K562 (cell line): ENCODE data around the gene UAP1.

ENCODE experiments used
- EP300 ChIP-seq: IDR thresholded peaks from 2 replicates; pipeline ENCODE4 v1.6.1; 2012; ENCODE audit warnings: low read length, improper control_type of control experiment
- ESRRA ChIP-seq: fragments of 450-650 bp; IDR thresholded peaks from 2 replicates; pipeline ENCODE4 v1.6.1; 2014; ENCODE audit warnings: low read depth, mild to moderate bottlenecking, moderate library complexity, borderline replicate concordance
- FOXK2 ChIP-seq, 2 experiments: fragments of 450-650 bp; IDR thresholded peaks in 1 of 2; conservative IDR thresholded peaks in 1 of 2; 2 replicates each; pipeline ENCODE4 v1.6.1; 2016; ENCODE audit warnings: low read depth in 2 of 2, mild to moderate bottlenecking in 1 of 2
- FOXP1 ChIP-seq: sonication (generic); formaldehyde crosslinking; IDR thresholded peaks from 2 replicates; pipeline ENCODE4 v1.8.0; 2022; ENCODE audit warnings: mild to moderate bottlenecking, missing genetic modification reagents
- JUND ChIP-seq, 2 experiments: IDR thresholded peaks; 2 replicates in 1 of 2; 3 replicates in 1 of 2; pipeline ENCODE4 v1.6.1; 2011; ENCODE audit warnings: borderline replicate concordance in 2 of 2, low read depth in 2 of 2, low read length in 2 of 2, improper control_type of control experiment in 1 of 2, missing biosample characterization in 1 of 2, missing genetic modification characterization in 1 of 2, missing genetic modification reagents in 1 of 2
- NFYB ChIP-seq: IDR thresholded peaks from 2 replicates; pipeline ENCODE4 v1.6.1; 2011; ENCODE audit warnings: mild to moderate bottlenecking, moderate library complexity; ENCODE audit not compliant: insufficient read length; ENCODE audit errors: extremely low read depth
- SRSF3 ChIP-seq: fragments of 200-400 bp; formaldehyde crosslinking; IDR thresholded peaks from 2 replicates; pipeline ENCODE4 v1.6.1; 2016; ENCODE audit warnings: mild to moderate bottlenecking, low read length, moderate library complexity; ENCODE audit not compliant: insufficient read depth
- TBL1XR1 ChIP-seq, 2 experiments: IDR thresholded peaks; 2 replicates each; pipeline ENCODE4 v1.6.1; 2012; ENCODE audit warnings: improper control_type of control experiment in 2 of 2, low read length in 2 of 2, mild to moderate bottlenecking in 1 of 2
- ZNF282 ChIP-seq: sonication (generic); formaldehyde crosslinking; IDR thresholded peaks from 2 replicates; pipeline ENCODE4 v1.8.1; 2023; ENCODE audit warnings: missing genetic modification reagents
- TF ChIP-seq, protein P1 (sequence below), 3 experiments: IDR thresholded peaks in 2 of 3; conservative IDR thresholded peaks in 1 of 3; 2 replicates each; pipeline ENCODE4 v1.5.1; 2011 to 2012; ENCODE audit warnings: low read length in 3 of 3, mild to moderate bottlenecking in 3 of 3, control low read depth in 2 of 3, improper control_type of control experiment in 1 of 3, inconsistent platforms in 1 of 3, low read depth in 1 of 3, mixed read lengths in 1 of 3, moderate library complexity in 1 of 3; ENCODE audit not compliant: insufficient read depth in 2 of 3
- TF ChIP-seq, protein P2 (sequence below): sonication (generic); formaldehyde crosslinking; IDR thresholded peaks from 2 replicates; pipeline ENCODE4 v1.5.0; 2020; ENCODE audit warnings: missing genetic modification reagents

DNA sequence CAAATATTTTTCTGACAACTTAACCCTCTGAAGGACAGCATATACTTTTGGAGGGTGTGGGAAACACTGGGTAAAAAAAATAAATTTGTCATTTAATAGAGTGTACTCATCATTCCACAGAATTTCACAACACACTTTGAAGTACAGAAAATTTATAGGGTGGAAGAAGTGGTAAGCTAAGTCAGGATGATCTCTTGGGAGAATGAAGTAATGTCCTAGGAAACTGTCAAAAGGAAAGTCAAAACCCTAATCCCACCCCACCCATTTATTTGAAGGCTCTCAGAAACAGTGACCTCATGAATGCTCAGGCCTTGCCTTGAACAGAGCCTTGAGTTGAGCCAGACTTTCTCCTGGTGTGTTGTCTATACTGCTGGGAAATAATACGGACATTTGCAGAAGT is 7.3 kb upstream of the UAP1 start:
- no peak for TF ChIP-seq TBL1XR1 (IDR thresholded peaks at IDR 0.05; ENCODE audit: low read length in 2 of 2)
- TF ChIP-seq, protein P1, sequence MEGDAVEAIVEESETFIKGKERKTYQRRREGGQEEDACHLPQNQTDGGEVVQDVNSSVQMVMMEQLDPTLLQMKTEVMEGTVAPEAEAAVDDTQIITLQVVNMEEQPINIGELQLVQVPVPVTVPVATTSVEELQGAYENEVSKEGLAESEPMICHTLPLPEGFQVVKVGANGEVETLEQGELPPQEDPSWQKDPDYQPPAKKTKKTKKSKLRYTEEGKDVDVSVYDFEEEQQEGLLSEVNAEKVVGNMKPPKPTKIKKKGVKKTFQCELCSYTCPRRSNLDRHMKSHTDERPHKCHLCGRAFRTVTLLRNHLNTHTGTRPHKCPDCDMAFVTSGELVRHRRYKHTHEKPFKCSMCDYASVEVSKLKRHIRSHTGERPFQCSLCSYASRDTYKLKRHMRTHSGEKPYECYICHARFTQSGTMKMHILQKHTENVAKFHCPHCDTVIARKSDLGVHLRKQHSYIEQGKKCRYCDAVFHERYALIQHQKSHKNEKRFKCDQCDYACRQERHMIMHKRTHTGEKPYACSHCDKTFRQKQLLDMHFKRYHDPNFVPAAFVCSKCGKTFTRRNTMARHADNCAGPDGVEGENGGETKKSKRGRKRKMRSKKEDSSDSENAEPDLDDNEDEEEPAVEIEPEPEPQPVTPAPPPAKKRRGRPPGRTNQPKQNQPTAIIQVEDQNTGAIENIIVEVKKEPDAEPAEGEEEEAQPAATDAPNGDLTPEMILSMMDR (IDR thresholded peaks at IDR 0.05 in 2 of 3, conservative IDR thresholded peaks at IDR 0.05 in 1 of 3; ENCODE audit: insufficient read depth in 2 of 3, low read depth in 1 of 3, low read length in 3 of 3): no peak
- TF ChIP-seq, protein P2, sequence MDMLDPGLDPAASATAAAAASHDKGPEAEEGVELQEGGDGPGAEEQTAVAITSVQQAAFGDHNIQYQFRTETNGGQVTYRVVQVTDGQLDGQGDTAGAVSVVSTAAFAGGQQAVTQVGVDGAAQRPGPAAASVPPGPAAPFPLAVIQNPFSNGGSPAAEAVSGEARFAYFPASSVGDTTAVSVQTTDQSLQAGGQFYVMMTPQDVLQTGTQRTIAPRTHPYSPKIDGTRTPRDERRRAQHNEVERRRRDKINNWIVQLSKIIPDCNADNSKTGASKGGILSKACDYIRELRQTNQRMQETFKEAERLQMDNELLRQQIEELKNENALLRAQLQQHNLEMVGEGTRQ (CRISPR knock-in tag): no peak
- TF ChIP-seq FOXK2 (conservative IDR thresholded peaks at IDR 0.05 in 1 of 2, IDR thresholded peaks at IDR 0.05 in 1 of 2; ENCODE audit: low read depth in 2 of 2): no peak
- no peak for TF ChIP-seq FOXP1 (CRISPR knock-in tag)
- TF ChIP-seq SRSF3: no peak
- TF ChIP-seq ESRRA: no peak
- TF ChIP-seq NFYB: no peak
- TF ChIP-seq ZNF282: no peak
- TF ChIP-seq EP300: no peak
- no peak for TF ChIP-seq JUND (IDR thresholded peaks at IDR 0.05; ENCODE audit: borderline replicate concordance, low read depth, low read length)
- TF ChIP-seq JUND (tag; IDR thresholded peaks at IDR 0.05; ENCODE audit: borderline replicate concordance, low read depth, low read length): no peak
